ENCODE measurements around the gene TRMT11.

Gene TRMT11

GRCh38 chr6:125994670-125995488, 8.5 kb downstream of the TRMT11 start:
- no peak for DNase-seq

GRCh38 chr6:125995972-125996580, 9.7 kb downstream of the TRMT11 start:
- peak; percentile 61 to 67 for DNase-seq

GRCh38 chr6:126002755-126003679, 16.7 kb downstream of the TRMT11 start:
- DNase-seq, result no peak

GRCh38 chr6:126007800-126008199, 21.5 kb downstream of the TRMT11 start:
- DNase-seq, result no peak

GRCh38 chr6:126010040-126010439, 23.7 kb downstream of the TRMT11 start:
- DNase-seq, result no peak

- DNase-seq, result no peak
These were observed 29.5 kb downstream of the TRMT11 start for GRCh38 chr6:126015863-126016262.

- no peak for DNase-seq
These were observed 30.3 kb downstream of the TRMT11 start for GRCh38 chr6:126016591-126016990.

- DNase-seq, result no peak
These were observed 31.3 kb downstream of the TRMT11 start for GRCh38 chr6:126017668-126018067.

- no peak for DNase-seq
These were observed 34.1 kb downstream of the TRMT11 start for GRCh38 chr6:126020305-126021050.

GRCh38 chr6:126023474-126023873, 37.1 kb downstream of the TRMT11 start:
- DNase-seq, result peak in 1 of 2 donors; percentile 12

- peak in 1 of 2 donors; percentile 38 for DNase-seq
These were observed 39.7 kb downstream of the TRMT11 start for GRCh38 chr6:126026001-126026400.

- DNase-seq, result no peak
These were observed 41.3 kb downstream of the TRMT11 start for GRCh38 chr6:126027601-126028000.

- DNase-seq, result no peak
These were observed 43.7 kb downstream of the TRMT11 start for GRCh38 chr6:126030045-126030444.

- DNase-seq, result peak; percentile 30 to 52
These were observed 47.4 kb downstream of the TRMT11 start for GRCh38 chr6:126033696-126034095.

GRCh38 chr6:126034656-126035055, 48.3 kb downstream of the TRMT11 start:
- no peak for DNase-seq

GRCh38 chr6:126035764-126036163, 49.4 kb downstream of the TRMT11 start:
- DNase-seq, result no peak

GRCh38 chr6:126038234-126038633, 51.9 kb downstream of the TRMT11 start:
- no peak for DNase-seq

GRCh38 chr6:126039284-126039683, 52.9 kb downstream of the TRMT11 start:
- no peak for DNase-seq

- DNase-seq, result no peak
These were observed 54.1 kb downstream of the TRMT11 start for GRCh38 chr6:126040394-126040793.

- DNase-seq, result peak; percentile 31 to 74
These were observed 54.5 kb downstream of the TRMT11 start for GRCh38 chr6:126040826-126041225.

- DNase-seq, result no peak
These were observed 55.2 kb downstream of the TRMT11 start for GRCh38 chr6:126041516-126041915.

GRCh38 chr6:126042001-126042419, 55.7 kb downstream of the TRMT11 start:
- DNase-seq, result no peak

Data from inflammatory macrophage (primary cell).